HT1080 (cell line): ENCODE results near the gene FBXL16. TPM values are rescaled to one million over a fixed set of nuclear protein-coding genes. Genes with fewer than 3 reads are reported as not detected.

ENCODE experiments used
- DNase-seq: peaks from one replicate; pipeline ENCODE4 v3.0.0-alpha.2; 2015; ENCODE audit warnings: low read depth
- total RNA-seq: library from RNA; depleted of rRNA; stranded (reverse); fragments of >200 nt; shearing (Covaris generic); gene quantifications from 2 replicates; pipeline ENCODE4 v1.2.3, GENCODE V29; 2014; rRNA removed

FBXL16 gene
- total RNA-seq, 1 experiment from 2014 or later: 4.2 TPM

DNA sequence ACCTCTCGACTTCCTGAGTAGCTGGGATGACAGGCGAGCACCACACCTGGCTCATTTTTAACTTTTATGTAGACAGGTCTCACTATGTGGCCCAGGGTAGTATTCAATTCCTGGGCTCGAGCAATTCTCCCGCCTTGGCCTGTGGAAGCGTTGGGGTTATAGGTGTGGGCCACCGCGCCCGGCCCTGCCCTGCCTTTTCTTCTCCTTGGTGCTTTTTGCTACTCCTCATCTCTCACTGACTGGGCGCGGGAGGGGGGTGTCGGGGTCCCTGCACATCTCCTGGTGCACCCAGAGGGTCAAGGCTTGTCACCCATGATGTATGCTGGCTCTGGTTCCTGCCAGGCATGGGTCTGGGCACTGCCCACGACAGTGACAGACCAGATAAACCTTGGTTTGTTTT, 61.0 kb downstream of the FBXL16 start:
- DNase-seq: no peak

DNA sequence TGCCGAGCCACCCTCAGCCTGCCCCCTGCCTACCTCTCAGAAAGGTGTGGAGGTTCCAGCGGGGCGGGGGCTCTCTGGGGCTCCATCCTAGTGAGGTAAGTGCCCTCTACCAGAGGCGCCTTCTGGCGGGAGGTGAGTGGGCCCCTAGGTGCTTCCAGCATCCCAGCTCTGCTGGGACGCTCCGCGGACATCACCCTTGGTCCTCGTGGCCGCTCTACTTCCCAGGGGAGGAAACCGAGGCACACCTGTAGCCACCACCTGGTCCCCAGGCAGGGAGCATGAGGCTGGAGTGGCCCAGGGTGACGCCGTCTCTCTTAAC, 62.6 kb downstream of the FBXL16 start:
- DNase-seq: no peak

Other genes starting within 250 kb of the FBXL16 start
- gene CAPN15, start 178.1 kb downstream of the FBXL16 start, total RNA-seq: 92.4 and 122 TPM in 2 replicates
- 0.10 TPM in 1 of 2 replicates, not detected in the other for gene PRR35, start 145.4 kb downstream of the FBXL16 start, total RNA-seq
- gene NHLRC4, start 138.8 kb downstream of the FBXL16 start, total RNA-seq: 0.07 and 1.1 TPM in 2 replicates
- 38.2 and 53.0 TPM in 2 replicates for gene PIGQ, start 135.8 kb downstream of the FBXL16 start, total RNA-seq
- 12.9 and 15.2 TPM in 2 replicates for gene RAB40C, start 115.7 kb downstream of the FBXL16 start, total RNA-seq
- gene WFIKKN1, start 74.8 kb downstream of the FBXL16 start, total RNA-seq: 0.03 and 0.14 TPM in 2 replicates
- gene METTL26, start 69.5 kb downstream of the FBXL16 start, total RNA-seq: 190 and 194 TPM in 2 replicates
- gene MCRIP2, start 64.0 kb downstream of the FBXL16 start, total RNA-seq: 44.9 and 51.1 TPM in 2 replicates
- 27.0 and 27.9 TPM in 2 replicates for gene WDR90, start 56.4 kb downstream of the FBXL16 start, total RNA-seq
- 95.4 and 107 TPM in 2 replicates for gene RHOT2, start 37.7 kb downstream of the FBXL16 start, total RNA-seq
- gene RHBDL1, start 30.1 kb downstream of the FBXL16 start, total RNA-seq: 1.1 and 1.6 TPM in 2 replicates
- gene STUB1, start 25.4 kb downstream of the FBXL16 start, total RNA-seq: 208 and 257 TPM in 2 replicates
- gene JMJD8, start 21.5 kb downstream of the FBXL16 start, total RNA-seq: 43.0 and 46.2 TPM in 2 replicates
- gene WDR24, start 15.4 kb downstream of the FBXL16 start, total RNA-seq: 3.4 and 4.1 TPM in 2 replicates
- 119 and 152 TPM in 2 replicates for gene METRN, start 9.3 kb upstream of the FBXL16 start, total RNA-seq
- gene ANTKMT, start 15.3 kb upstream of the FBXL16 start, total RNA-seq: 42.3 and 54.6 TPM in 2 replicates
- 4.2 and 4.6 TPM in 2 replicates for gene CCDC78, start 20.6 kb upstream of the FBXL16 start, total RNA-seq
- gene HAGHL, start 21.3 kb upstream of the FBXL16 start, total RNA-seq: 18.6 and 27.2 TPM in 2 replicates
- 33.1 and 35.7 TPM in 2 replicates for gene CIAO3, start 35.2 kb upstream of the FBXL16 start, total RNA-seq
- gene MSLN, start 54.9 kb upstream of the FBXL16 start, total RNA-seq: 0.23 TPM in 1 of 2 replicates, not detected in the other
- gene RPUSD1, start 82.6 kb upstream of the FBXL16 start, total RNA-seq: 84.1 and 114 TPM in 2 replicates
- gene CHTF18, start 82.8 kb upstream of the FBXL16 start, total RNA-seq: 41.6 and 45.6 TPM in 2 replicates
- gene GNG13, start 94.9 kb upstream of the FBXL16 start, total RNA-seq: not detected in 2 replicates